Measurements from ENCODE around the gene LYRM7. TPM values are rescaled to one million over a fixed set of nuclear protein-coding genes. Genes with fewer than 3 reads are reported as not detected.

Gene LYRM7
- polyA plus RNA-seq, 1 experiment = 4.3 TPM

- CTCF ChIA-PET = interaction anchor here (0.5 kb wide), 1 partner anchor 744 kb away, joined by 4 read pairs; no protein-coding TSS in a partner anchor
- no peak for DNase-seq (ENCODE audit: low read depth, low spot score)
These were observed 56.2 kb downstream of the LYRM7 start for GRCh38 chr5:131226899-131227298.

DNA sequence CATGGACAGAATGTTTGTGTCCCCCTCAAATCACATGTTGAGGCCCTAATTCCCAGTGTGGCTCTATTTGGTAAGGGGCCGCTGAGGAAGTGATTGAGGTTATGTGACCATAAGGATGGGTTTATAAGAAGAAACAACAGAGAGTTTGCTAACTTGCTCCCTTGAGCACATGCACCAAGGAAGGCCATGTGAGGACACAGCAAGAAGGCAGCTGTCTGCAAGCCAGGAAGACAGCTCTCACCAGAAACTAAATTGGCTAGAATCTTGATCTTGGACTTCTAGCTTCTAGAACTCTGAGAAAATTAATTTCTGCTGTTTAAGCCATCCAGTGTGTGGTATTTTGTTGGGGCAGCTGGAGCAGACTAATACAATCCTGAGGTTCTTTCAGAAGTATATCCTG lies 57.9 kb downstream of the LYRM7 start:
- H3K27me3 ChIP-seq (ENCODE audit: control insufficient read depth, insufficient read depth, low read length) = no peaks in the 10 kb centered on the region
- POLR2A ChIA-PET = no interaction called here
- CTCF ChIA-PET = no interaction called here
- no peaks in the 10 kb centered on the region for H3K9me3 ChIP-seq (ENCODE audit: control insufficient read depth, insufficient read depth, low read length)
- DNase-seq (ENCODE audit: low read depth, low spot score) = no peak
- no peak overlapping the region for H3K4me3 ChIP-seq (ENCODE audit: low read depth, low read length)
- no peak for TF ChIP-seq CTCF (IDR thresholded peaks at IDR 0.05; ENCODE audit: low read depth, low read length)
- H3K27ac ChIP-seq (ENCODE audit: low read depth, low read length) = no peak overlapping the region

More at GRCh38 chr5:131226899-131227298, 56.2 kb downstream of the LYRM7 start:
- Histone ChIP-seq H3K9me3 (ENCODE audit: control insufficient read depth, insufficient read depth, low read length) (no peaks in the 10 kb centered on the region), H3K27ac (ENCODE audit: low read depth, low read length) (no peak overlapping the region), H3K27me3 (ENCODE audit: control insufficient read depth, insufficient read depth, low read length) (no peaks in the 10 kb centered on the region), H3K4me3 (ENCODE audit: low read depth, low read length) (no peak overlapping the region)
- POLR2A ChIA-PET = interaction anchor here (0.6 to 1.2 kb wide), 2 partner anchors 27 to 40 kb away, joined by 3 read pairs; no protein-coding TSS in a partner anchor
- no peak for TF ChIP-seq CTCF (IDR thresholded peaks at IDR 0.05; ENCODE audit: low read depth, low read length)

- Histone ChIP-seq H3K27ac (ENCODE audit: low read depth, low read length) (no peak overlapping the region), H3K9me3 (ENCODE audit: control insufficient read depth, insufficient read depth, low read length) (no peaks in the 10 kb centered on the region), H3K27me3 (ENCODE audit: control insufficient read depth, insufficient read depth, low read length) (no peaks in the 10 kb centered on the region), H3K4me3 (ENCODE audit: low read depth, low read length) (no peak overlapping the region)
- TF ChIP-seq CTCF (IDR thresholded peaks at IDR 0.05; ENCODE audit: low read depth, low read length) = no peak
- ChIA-PET CTCF (no interaction called here), POLR2A (no interaction called here)
- no peak for DNase-seq (ENCODE audit: low read depth, low spot score)
These were observed 58.9 kb downstream of the LYRM7 start for GRCh38 chr5:131229623-131230022.

DNA sequence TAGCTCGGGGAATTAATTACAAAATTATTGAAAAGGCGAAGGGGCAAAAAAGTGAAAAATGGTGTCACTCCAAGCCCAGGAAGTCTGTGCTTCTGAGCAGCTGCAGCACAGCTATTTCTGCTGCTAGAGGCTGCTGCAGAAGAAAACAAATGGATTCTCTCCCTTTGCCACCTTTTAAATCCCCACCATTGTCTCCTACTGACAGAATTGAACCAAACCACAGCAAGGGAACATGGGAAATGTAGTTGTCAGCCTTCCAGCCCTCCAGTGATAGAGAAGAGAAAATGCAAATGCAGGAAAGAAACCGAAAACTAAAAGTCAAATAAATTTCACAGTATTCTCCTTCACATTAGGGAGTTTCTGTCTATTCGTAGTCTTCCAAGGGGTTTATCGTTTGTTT lies 59.7 kb downstream of the LYRM7 start:
- Histone ChIP-seq H3K9me3 (ENCODE audit: control insufficient read depth, insufficient read depth, low read length) (no peaks in the 10 kb centered on the region), H3K27ac (ENCODE audit: low read depth, low read length) (no peak overlapping the region), H3K4me3 (ENCODE audit: low read depth, low read length) (no peak overlapping the region), H3K27me3 (ENCODE audit: control insufficient read depth, insufficient read depth, low read length) (no peaks in the 10 kb centered on the region)
- no peak for TF ChIP-seq CTCF (IDR thresholded peaks at IDR 0.05; ENCODE audit: low read depth, low read length)
- ChIA-PET CTCF (no interaction called here), POLR2A (no interaction called here)
- DNase-seq (ENCODE audit: low read depth, low spot score) = no peak

DNA sequence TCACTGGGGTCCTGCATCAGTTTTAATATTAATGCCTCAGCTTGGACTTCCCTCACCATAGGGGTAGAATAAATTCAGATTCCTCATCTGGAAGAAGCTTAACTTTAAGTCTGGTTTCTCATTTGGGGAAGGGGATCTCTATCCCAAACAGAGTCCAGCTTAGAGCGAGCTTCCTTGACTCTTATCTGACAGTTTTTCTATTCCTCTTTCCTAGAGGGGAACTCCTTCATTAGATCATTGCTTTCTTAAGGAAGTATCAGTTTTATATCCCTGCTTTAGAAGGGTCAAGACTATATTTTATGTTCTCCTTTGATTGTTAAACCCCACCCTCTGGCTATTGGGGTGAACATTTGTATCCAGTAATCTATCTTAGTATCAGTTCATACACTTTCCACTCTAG lies 68.9 kb downstream of the LYRM7 start:
- H3K27me3 ChIP-seq (ENCODE audit: control insufficient read depth, insufficient read depth, low read length) = no peaks in the 10 kb centered on the region
- ChIA-PET POLR2A (no interaction called here), CTCF (no interaction called here)
- no peak for DNase-seq (ENCODE audit: low read depth, low spot score)
- TF ChIP-seq CTCF (IDR thresholded peaks at IDR 0.05; ENCODE audit: low read depth, low read length) = no peak
- H3K27ac ChIP-seq (ENCODE audit: low read depth, low read length) = no peak overlapping the region
- H3K9me3 ChIP-seq (ENCODE audit: control insufficient read depth, insufficient read depth, low read length) = no peaks in the 10 kb centered on the region
- H3K4me3 ChIP-seq (ENCODE audit: low read depth, low read length) = no peak overlapping the region
